HG02610 (cell line): Measurements from ENCODE around the gene SPEG.
A peak's percentile ranks its signal among the peaks of the same experiment; 100 is the strongest.

ENCODE experiments used
- ATAC-seq: cut with Tn5 transposase; IDR thresholded peaks from one replicate; pipeline ENCODE4 v1.9.1; 2021; ENCODE audit warnings: mild to moderate bottlenecking, moderate library complexity; ENCODE audit not compliant: unreplicated experiment

SPEG gene

DNA sequence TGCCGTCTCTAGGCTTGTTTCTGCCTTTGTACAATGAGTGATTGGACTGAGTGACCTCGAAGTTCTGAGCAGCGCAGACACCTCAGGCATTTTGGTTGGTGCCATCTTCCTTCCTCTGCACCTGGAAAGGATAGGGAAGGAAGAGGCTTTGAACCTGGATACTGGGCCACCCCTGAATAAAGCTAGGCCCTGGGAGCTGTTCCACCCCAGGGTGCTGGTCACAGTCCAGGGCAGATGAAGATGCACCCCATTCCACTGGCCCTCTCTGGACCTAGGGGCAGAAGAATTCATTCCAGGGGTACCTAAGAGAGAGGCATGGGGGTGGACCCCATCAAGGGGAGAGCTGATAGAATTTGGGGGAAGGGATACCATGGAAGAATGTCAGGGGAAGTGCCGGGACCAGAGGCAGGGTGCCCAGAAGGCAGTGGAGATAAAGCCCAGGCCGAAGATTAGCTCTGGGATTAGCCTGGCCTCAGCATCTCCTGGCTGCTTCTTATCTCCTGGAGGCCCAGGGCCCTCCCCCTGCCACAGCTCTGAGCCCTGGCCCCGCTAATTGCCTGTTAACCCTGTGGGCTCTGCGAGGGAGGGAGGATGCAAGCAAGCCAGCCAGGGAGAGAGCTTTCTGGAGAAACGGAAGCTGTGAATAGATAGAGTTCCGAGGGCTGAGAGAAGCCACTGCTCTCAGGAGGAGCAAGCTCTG lies 91.0 kb downstream of the SPEG start:
- ATAC-seq = no peak

GRCh38 chr2:219526320-219527075 lies 91.9 kb downstream of the SPEG start:
- no peak for ATAC-seq

DNA sequence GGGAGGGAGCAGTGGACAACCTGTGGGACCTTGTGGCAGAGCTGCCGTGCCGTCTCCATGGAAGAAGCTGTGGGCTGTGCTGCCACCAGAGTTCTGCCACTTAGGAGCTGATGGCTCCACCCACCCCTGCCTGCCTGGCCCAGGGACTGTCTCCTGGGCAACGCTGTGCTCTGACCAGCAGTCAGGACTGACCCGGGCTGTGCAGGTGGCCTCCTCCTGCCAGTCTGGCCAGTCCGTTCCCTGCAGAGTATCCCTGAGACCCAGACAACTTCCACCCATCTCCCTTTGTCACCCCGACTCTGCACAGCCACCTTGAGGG lies 92.4 kb downstream of the SPEG start:
- ATAC-seq = no peak

DNA sequence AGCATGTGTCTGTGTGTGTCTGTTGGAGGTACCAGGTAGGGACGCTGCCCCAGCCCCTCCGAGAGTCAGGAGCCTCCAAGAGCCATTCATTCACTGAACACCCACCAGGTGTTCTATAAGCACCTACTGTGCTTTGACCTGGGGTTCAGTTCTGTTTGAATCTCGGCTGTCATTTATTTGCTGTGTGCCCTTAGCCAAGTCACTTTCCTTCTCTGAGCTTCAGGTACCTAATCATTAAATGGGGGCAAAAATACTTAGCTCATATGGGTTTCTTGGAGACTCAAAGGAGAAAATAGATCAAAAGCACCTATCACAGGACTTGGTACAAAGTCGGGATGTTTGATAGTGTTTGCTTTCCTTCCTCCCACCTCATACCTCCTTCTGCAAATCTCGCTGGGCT lies 92.8 kb downstream of the SPEG start:
- no peak for ATAC-seq

- peak; percentile 82 for ATAC-seq
Measured at GRCh38 chr2:219530048-219530963, 95.7 kb downstream of the SPEG start.

- no peak for ATAC-seq
Measured at GRCh38 chr2:219531639-219532377, 97.2 kb downstream of the SPEG start.

GRCh38 chr2:219532378-219532649 lies 97.7 kb downstream of the SPEG start:
- ATAC-seq = no peak

DNA sequence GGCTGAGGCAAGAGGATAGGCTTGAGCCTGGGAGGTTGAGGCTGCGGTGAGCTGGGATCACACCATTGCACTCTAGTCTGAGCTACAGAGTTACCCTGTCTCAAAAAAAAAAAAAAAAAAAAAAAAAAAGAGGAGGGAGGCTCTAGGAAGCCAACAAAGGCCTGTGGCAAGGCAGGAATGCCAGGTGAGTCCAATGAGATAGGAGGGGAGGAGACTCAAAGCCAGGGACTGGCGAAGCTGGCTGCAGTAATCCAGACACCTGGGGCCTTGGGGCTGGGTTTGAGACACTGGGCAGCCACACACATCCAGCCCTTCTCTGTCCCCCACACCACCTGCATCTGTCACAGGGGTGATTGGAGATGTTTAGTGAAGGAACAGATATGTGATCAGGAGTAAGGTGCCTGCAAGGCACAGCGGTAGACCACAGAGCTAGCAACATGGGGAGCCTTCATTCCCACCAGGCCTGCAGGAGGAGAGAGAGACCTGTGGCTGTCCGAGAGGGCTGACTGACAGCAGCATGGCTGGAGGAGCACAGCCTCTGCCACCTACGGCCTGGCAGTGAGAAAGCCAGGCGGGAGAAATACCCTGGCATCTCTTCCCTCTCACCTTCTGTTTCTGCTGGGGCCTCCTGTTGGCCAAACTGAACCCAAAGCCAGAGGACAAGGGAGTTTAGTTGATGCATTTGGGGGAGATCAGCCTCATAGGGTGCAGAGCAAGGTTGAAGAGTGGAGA lies 99.5 kb downstream of the SPEG start:
- ATAC-seq = no peak

GRCh38 chr2:219536425-219536824 lies 101.8 kb downstream of the SPEG start:
- no peak for ATAC-seq

GRCh38 chr2:219536967-219537366 lies 102.3 kb downstream of the SPEG start:
- no peak for ATAC-seq

GRCh38 chr2:219537657-219538488 lies 103.2 kb downstream of the SPEG start:
- ATAC-seq = no peak

- ATAC-seq = no peak
Measured at GRCh38 chr2:219538504-219538951, 103.9 kb downstream of the SPEG start.

DNA sequence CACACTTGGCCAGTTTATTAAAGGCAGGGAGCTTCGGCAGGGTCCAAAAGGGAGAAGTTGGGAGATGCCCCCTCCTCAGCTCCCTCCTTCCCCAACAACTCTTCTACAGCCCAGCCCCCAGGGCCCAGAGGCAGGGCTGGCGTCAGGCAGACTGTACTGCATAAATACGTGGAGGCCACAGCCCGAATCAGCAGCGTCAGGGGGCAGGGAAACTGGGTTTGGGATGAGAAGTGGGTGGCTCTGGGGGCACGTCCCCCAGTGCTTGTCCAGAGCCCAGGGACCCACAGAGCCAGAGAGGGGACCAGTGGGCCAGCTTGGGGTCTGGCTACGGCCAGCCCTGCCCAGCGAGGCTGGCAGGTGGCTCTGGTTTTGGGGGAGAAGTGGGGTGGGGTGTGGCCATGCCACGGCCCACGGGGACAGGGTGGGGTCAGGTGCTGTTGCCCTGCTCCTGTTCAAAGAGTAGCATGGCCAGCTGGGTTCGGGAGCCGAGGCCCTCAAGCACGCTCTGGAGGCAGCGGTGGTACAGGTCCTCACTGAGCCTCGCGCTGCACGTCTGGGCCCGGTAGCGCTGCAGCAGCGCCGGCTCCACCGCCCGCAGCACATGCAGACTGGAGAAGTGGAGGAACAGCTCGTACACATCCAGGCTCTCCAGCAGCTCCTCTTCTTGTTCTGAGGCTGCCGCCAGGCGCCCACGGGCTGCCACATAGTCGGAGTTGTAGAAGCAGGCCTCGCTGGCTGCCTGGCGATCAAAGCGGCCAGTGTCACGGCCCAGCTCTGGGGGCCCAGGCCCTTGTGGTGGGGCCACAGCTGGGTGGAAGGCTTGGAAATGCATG lies 104.5 kb downstream of the SPEG start:
- ATAC-seq = no peak

DNA sequence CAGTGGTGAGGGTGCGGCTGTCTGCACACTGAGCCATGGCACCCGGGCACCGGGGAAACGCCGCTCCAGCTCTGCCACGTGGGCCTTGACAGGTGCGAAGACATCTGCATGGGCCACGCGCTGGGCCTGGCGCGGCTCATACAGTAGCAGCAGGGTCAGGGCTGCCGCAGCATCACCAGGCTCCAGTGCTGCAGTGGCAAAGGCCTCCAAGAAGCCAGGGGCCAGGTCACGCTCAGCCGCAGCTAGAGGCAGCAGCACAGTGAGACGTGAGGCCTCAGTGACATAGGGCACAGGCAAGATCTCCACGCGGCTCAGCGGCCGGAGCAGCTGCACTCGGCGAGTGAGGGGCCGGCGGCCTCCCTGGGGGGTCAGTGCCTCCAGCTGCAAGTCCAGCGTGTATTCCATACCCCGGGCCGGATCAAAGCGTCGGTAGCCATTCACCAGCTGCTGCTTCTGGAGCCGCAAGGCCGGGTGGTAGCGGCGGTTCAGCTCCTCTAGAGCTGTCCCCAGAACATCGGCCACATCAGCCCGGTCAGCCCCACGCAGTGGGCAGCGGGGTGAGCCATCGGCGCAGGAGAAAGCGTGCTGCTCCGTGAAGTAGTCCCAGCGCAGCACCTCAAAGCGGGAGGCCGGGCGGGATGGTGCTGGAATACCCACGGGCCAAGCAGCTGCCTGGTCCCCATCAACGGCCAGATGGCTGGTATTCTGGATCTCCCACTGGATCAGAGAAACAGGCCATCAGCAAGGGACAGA lies 105.5 kb downstream of the SPEG start:
- ATAC-seq = no peak

DNA sequence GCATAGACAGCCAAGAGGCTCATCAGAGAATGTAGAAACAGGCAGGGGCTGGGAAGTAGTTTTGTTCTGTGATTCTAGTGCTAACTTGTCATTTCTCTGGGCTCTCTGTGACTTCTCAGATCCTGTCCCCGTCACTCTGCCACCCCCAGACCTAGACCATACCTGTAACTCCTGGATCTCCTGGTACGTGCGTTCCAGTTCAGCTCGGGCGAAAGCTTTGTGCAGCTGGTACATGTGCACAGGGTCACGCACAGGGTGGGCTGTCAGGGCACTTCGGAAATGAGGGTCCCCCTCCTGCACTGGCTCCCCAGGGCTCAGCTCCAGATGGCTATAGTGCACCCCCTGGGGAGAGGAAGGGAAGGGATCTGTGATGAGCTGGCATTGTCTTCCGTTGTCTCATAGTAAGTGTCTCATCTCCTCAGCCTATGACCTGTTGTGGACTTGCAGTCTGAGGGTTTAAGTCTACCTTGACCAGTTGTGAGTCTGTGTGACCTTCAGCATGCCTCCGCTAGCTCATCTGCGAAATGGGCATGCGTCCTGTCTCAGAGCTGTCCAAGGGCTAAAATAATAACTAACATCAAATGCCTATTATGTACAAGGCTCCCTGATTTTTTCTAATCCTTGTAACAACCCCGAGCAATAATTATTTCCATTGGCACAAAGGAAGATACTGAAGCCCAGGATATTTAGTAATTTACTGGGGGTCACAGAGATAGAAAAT lies 106.3 kb downstream of the SPEG start:
- no peak for ATAC-seq

DNA sequence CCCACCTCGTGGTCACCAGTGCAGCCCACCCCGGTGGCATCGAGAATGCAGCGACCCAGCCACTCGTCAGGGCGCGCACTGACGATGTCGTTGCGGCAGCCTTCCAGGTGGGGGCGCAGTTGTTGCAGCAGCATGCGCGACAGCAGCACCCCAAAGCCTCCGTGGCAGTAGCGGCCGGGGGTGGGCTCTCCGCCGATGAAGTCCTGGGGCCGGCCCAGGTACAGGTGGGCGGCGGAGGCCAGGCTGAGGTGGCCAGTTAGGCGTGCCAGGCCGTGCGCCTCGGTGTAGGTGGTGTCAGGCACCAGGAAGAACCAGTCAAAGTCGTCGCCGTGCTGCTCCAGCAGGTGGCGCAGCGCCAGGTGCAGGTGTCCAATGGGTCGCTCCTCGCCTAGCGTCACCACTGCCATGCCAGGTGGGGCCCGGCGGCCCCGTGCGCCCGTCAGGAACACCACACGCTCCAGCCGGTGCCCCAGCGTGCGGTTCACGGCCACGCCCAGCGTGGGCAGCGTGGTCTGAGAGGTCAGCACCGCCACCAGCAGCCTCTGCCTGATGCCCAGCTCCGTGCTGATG lies 107.1 kb downstream of the SPEG start:
- peak; percentile 53 for ATAC-seq
